HepG2 (cell line): ENCODE measurements around the gene CHRNB2. TPM values are rescaled to one million over a fixed set of nuclear protein-coding genes. Genes with fewer than 3 reads are reported as not detected.

ENCODE experiments used
- ATAC-seq: fragments of 200-7000 bp; cut with Tn5 transposase; 3 replicates; pipeline ENCODE4 v1.9.1; 2020; ENCODE audit warnings: mild to moderate bottlenecking, moderate library complexity
- BruUV-seq: library from RNA; stranded (reverse); fragments of 400-500 nt; replicated peaks from 2 replicates; lab custom pipeline; 2021; lab: Mats Ljungman, UMichigan
- CTCF ChIA-PET: fragments of 300-600 bp; formaldehyde crosslinking; extraction: SDS; loops from one replicate; lab custom pipeline; 2021; ENCODE audit warnings: low total read pairs, inconsistent platforms, low intra/inter-chr PET ratio; lab: Yijun Ruan, JAX
- POLR2A ChIA-PET: fragments of 350-600 bp; sonication (Branson Sonifier 250); formaldehyde crosslinking; loops from one replicate; lab custom pipeline; 2020; ENCODE audit warnings: antibody characterized with exemption, inconsistent platforms; lab: Yijun Ruan, JAX
- DNase-seq: peaks from one replicate; pipeline ENCODE4 v3.0.0-alpha.2; 2015; ENCODE audit warnings: low spot score
- FAIRE-seq: peaks from 3 replicates; lab custom pipeline; 2011; peaks lifted over from hg19 to GRCh38; lab: Jason Lieb, UNC
- H2AFZ ChIP-seq: one replicate; pipeline ENCODE4 v1.6.1; 2011; ENCODE audit warnings: low read length, inconsistent platforms
- H3K27ac ChIP-seq: fragments of 300-600 bp; 3 replicates; pipeline ENCODE4 v1.8.0; 2011; ENCODE audit warnings: mixed run types, mild to moderate bottlenecking, mixed read lengths, low read length, inconsistent platforms; ENCODE audit not compliant: insufficient read depth; ENCODE audit errors: extremely low read length
- H3K27me3 ChIP-seq, 2 experiments: fragments of 200-600 bp in 1 of 2; 2 replicates in 1 of 2; 3 replicates in 1 of 2; pipeline versions ENCODE4 v1.6.0 to v1.8.0; 2011; ENCODE audit warnings: low read length in 2 of 2, mild to moderate bottlenecking in 2 of 2, moderate library complexity in 2 of 2, inconsistent platforms in 1 of 2; ENCODE audit not compliant: insufficient read depth in 2 of 2, control insufficient read depth in 1 of 2
- H3K36me3 ChIP-seq, 2 experiments: fragments of 200-600 bp in 1 of 2; replicated peaks in 1 of 2; 2 replicates in 1 of 2; 3 replicates in 1 of 2; pipeline versions ENCODE4 v1.5.1 to v1.8.0; 2011; ENCODE audit warnings: low read length in 2 of 2, inconsistent platforms in 1 of 2; ENCODE audit not compliant: insufficient read depth in 2 of 2, control insufficient read depth in 1 of 2
- H3K4me1 ChIP-seq: 2 replicates; pipeline ENCODE4 v1.5.1; 2012; ENCODE audit warnings: low read length, inconsistent platforms; ENCODE audit not compliant: insufficient read depth
- H3K4me2 ChIP-seq: 2 replicates; pipeline ENCODE4 v1.6.0; 2011; ENCODE audit warnings: low read depth, low read length, inconsistent platforms
- H3K4me3 ChIP-seq, 3 experiments: fragments of 200-600 bp in 1 of 3; sonication (generic), shearing (Covaris generic) in 1 of 3; replicated peaks in 1 of 3; 2 replicates each; pipeline ENCODE4 v1.5.1; 2011 to 2016; ENCODE audit warnings: low read length in 3 of 3, inconsistent platforms in 2 of 3, low read depth in 2 of 3, mild to moderate bottlenecking in 2 of 3, control low read depth in 1 of 3, mixed read lengths in 1 of 3; ENCODE audit not compliant: insufficient read depth in 1 of 3
- H3K79me2 ChIP-seq: one replicate; pipeline ENCODE4 v1.6.1; 2011; ENCODE audit warnings: low read length, inconsistent platforms; ENCODE audit not compliant: insufficient read depth
- H3K9ac ChIP-seq: 2 replicates; pipeline ENCODE4 v1.6.0; 2011; ENCODE audit warnings: mild to moderate bottlenecking, low read depth, low read length, inconsistent platforms; ENCODE audit not compliant: insufficient read depth
- H3K9me3 ChIP-seq: 2 replicates; pipeline ENCODE4 v1.5.1; 2012; ENCODE audit warnings: mild to moderate bottlenecking, low read length
- H4K20me1 ChIP-seq: 2 replicates; pipeline ENCODE4 v1.6.0; 2011; ENCODE audit warnings: inconsistent platforms, mild to moderate bottlenecking, low read length, moderate library complexity; ENCODE audit not compliant: insufficient read depth
- ARNT2 ChIP-seq: sonication (generic); formaldehyde crosslinking; IDR thresholded peaks from 2 replicates; pipeline ENCODE4 v1.8.0; 2022; ENCODE audit warnings: mild to moderate bottlenecking, low read depth, missing genetic modification reagents, moderate library complexity
- KDM5A ChIP-seq: fragments of 200-600 bp; sonication (generic); IDR thresholded peaks from 2 replicates; pipeline ENCODE4 v1.7.0; 2018; ENCODE audit warnings: antibody characterized with exemption, mild to moderate bottlenecking, low read length, borderline replicate concordance
- MBD4 ChIP-seq: IDR thresholded peaks from 2 replicates; pipeline ENCODE4 v1.6.1; 2012; ENCODE audit warnings: low read length, inconsistent platforms, borderline replicate concordance
- NKX3-1 ChIP-seq: sonication (generic); formaldehyde crosslinking; IDR thresholded peaks from 2 replicates; pipeline ENCODE4 v1.5.0; 2020; ENCODE audit warnings: missing genetic modification reagents
- POLR2AphosphoS2 ChIP-seq: IDR thresholded peaks from 2 replicates; pipeline ENCODE4 v1.6.1; 2011; ENCODE audit warnings: low read depth, low read length, improper control_type of control experiment
- RFX3 ChIP-seq: IDR thresholded peaks from 2 replicates; pipeline ENCODE4 v1.6.1; 2016; ENCODE audit warnings: missing biosample characterization, missing genetic modification reagents
- RXRA ChIP-seq: sonication (generic); formaldehyde crosslinking; IDR thresholded peaks from 2 replicates; pipeline ENCODE4 v1.5.1; 2020; ENCODE audit warnings: missing genetic modification reagents
- TSC22D2 ChIP-seq: sonication (generic); formaldehyde crosslinking; IDR thresholded peaks from 2 replicates; pipeline ENCODE4 v1.5.1; 2020; ENCODE audit warnings: missing genetic modification reagents, mild to moderate bottlenecking, borderline replicate concordance
- ZNF20 ChIP-seq: sonication (generic); formaldehyde crosslinking; IDR thresholded peaks from 2 replicates; pipeline ENCODE4 v1.4.0; 2020; ENCODE audit warnings: mild to moderate bottlenecking, moderate library complexity, missing genetic modification reagents
- ZNF256 ChIP-seq: sonication (generic); formaldehyde crosslinking; conservative IDR thresholded peaks from 2 replicates; pipeline ENCODE4 v1.4.0; 2020; ENCODE audit warnings: missing genetic modification reagents
- ZNF678 ChIP-seq: sonication (generic); formaldehyde crosslinking; IDR thresholded peaks from 2 replicates; pipeline ENCODE4 v1.4.0; 2020; ENCODE audit warnings: mild to moderate bottlenecking, missing genetic modification reagents
- ZNF709 ChIP-seq: sonication (generic); formaldehyde crosslinking; IDR thresholded peaks from 2 replicates; pipeline ENCODE4 v1.5.0; 2020; ENCODE audit warnings: mild to moderate bottlenecking, missing genetic modification reagents
- WGBS: methylation state at CpG from one replicate; pipeline ENCODE4 v1.1.6; 2017; ENCODE audit warnings: low lambda C conversion rate; 5-methylcytosine and 5-hydroxymethylcytosine counted together
- in situ Hi-C: cut with HindIII; loops from 2 replicates; pipeline ENCODE4 v1.10.0; 2017; ENCODE audit warnings: low pct_unique_long_range_greater_than_20kb; ENCODE audit not compliant: extremely low pct_ligation_motif_present
- intact Hi-C: fragments of 100-400 bp; cut with micrococcal nuclease; formaldehyde crosslinking; loops from one replicate; pipeline ENCODE4 v1.10.0; 2022; ENCODE audit not compliant: unreplicated experiment
- polyA plus RNA-seq, 8 experiments: library from polyadenylated mRNA; depleted of rRNA in 3 of 8; stranded (reverse) in 7 of 8; unstranded in 1 of 8; fragments of >200 nt; fragmentation: Illumina TruSeq in 4 of 8; extraction: Trizol in 4 of 8; gene quantifications; 2 replicates each; pipeline versions ENCODE4 v1.2.1 to v1.2.3, GENCODE V29; 2011 to 2016; ENCODE audit warnings: low read depth in 4 of 8, missing spikeins in 1 of 8, mixed read lengths in 1 of 8; ENCODE audit not compliant: insufficient read depth in 1 of 8
- total RNA-seq, 5 experiments: library from RNA; depleted of rRNA; stranded (reverse); fragments of >200 nt; fragmentation: Illumina TruSeq; extraction: Trizol; gene quantifications; 2 replicates each; pipeline ENCODE4 v1.2.3, GENCODE V29; 2016; ENCODE audit warnings: low read depth in 1 of 5
- TF ChIP-seq, protein P1 (sequence below): sonication (generic); formaldehyde crosslinking; IDR thresholded peaks from 2 replicates; pipeline ENCODE4 v1.4.0; 2020; ENCODE audit warnings: mild to moderate bottlenecking, missing genetic modification reagents, borderline replicate concordance
- TF ChIP-seq, protein P2 (sequence below): sonication (generic); formaldehyde crosslinking; IDR thresholded peaks from 2 replicates; pipeline ENCODE4 v1.8.0; 2022; ENCODE audit warnings: mild to moderate bottlenecking, missing genetic modification reagents, moderate library complexity

Gene CHRNB2
- total and polyA plus RNA-seq, 2 of the 13 experiments (the other 11 are each of a cell fraction or from before 2014, with no cell fraction given), result 0.03 to 0.07 TPM

DNA sequence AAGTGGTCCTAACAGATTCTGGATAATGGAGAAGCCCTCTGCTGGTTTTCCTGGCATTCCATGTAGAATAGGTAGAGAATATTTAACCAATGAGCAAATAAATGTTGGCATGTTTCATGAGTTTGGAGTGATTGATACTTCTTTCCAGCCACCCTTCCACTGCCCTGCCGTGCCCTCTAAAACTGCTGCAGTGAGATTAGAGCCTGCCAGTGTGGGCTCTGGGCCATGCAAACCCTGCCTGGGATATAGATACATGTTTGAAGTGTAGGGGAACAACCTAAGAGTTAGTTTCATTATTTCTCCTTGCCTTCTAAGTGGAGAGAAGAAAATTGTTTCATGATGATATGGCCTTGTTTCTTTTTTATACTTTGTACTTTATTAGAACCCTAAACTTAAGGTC, 19.6 kb upstream of the CHRNB2 start:
- intact Hi-C loops, result no loop called here
- peak overlapping the region; percentile 61 for H3K4me2 ChIP-seq
- WGBS, result 22% methylated on average over 1 of the region's 1 CpG

More for the DNA sequence above, 19.6 kb upstream of the CHRNB2 start:
- Histone ChIP-seq H2AFZ (no peak overlapping the region), H3K36me3 (peaks cover 21 to 41% of the 10 kb centered on the region in 2 experiments), H3K9ac (no peak overlapping the region), H3K27ac (no peak overlapping the region), H3K9me3 (no peaks in the 10 kb centered on the region), H4K20me1 (no peaks in the 10 kb centered on the region), H3K4me3 (no peak overlapping the region), H3K79me2 (no peaks in the 10 kb centered on the region), H3K4me1 (peaks cover 27% of the 10 kb centered on the region), H3K27me3 (peaks cover 0 to 10% of the 10 kb centered on the region in 2 experiments; a peak in 1 of 5 replicates)
- in situ Hi-C loops, result loop anchor here (5.0 kb wide), 1 partner anchor 61 kb away; no protein-coding TSS in a partner anchor
- FAIRE-seq, result no peak
- no TSS peak for BruUV-seq
- ChIA-PET POLR2A (no interaction called here), CTCF (no interaction called here)
- TF ChIP-seq TSC22D2 (CRISPR knock-in tag) (no peak), ZNF709 (CRISPR knock-in tag) (no peak), RFX3 (CRISPR knock-in tag) (no peak), POLR2AphosphoS2 (no peak), ARNT2 (CRISPR knock-in tag) (no peak), ZNF678 (CRISPR knock-in tag) (no peak), KDM5A (no peak), ZNF256 (no peak), MBD4 (no peak), RXRA (CRISPR knock-in tag) (no peak), NKX3-1 (no peak), ZNF20 (CRISPR knock-in tag) (no peak)
- TF ChIP-seq, protein P1, sequence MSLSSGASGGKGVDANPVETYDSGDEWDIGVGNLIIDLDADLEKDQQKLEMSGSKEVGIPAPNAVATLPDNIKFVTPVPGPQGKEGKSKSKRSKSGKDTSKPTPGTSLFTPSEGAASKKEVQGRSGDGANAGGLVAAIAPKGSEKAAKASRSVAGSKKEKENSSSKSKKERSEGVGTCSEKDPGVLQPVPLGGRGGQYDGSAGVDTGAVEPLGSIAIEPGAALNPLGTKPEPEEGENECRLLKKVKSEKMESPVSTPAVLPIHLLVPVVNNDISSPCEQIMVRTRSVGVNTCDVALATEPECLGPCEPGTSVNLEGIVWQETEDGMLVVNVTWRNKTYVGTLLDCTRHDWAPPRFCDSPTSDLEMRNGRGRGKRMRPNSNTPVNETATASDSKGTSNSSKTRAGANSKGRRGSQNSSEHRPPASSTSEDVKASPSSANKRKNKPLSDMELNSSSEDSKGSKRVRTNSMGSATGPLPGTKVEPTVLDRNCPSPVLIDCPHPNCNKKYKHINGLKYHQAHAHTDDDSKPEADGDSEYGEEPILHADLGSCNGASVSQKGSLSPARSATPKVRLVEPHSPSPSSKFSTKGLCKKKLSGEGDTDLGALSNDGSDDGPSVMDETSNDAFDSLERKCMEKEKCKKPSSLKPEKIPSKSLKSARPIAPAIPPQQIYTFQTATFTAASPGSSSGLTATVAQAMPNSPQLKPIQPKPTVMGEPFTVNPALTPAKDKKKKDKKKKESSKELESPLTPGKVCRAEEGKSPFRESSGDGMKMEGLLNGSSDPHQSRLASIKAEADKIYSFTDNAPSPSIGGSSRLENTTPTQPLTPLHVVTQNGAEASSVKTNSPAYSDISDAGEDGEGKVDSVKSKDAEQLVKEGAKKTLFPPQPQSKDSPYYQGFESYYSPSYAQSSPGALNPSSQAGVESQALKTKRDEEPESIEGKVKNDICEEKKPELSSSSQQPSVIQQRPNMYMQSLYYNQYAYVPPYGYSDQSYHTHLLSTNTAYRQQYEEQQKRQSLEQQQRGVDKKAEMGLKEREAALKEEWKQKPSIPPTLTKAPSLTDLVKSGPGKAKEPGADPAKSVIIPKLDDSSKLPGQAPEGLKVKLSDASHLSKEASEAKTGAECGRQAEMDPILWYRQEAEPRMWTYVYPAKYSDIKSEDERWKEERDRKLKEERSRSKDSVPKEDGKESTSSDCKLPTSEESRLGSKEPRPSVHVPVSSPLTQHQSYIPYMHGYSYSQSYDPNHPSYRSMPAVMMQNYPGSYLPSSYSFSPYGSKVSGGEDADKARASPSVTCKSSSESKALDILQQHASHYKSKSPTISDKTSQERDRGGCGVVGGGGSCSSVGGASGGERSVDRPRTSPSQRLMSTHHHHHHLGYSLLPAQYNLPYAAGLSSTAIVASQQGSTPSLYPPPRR, result no peak
- TF ChIP-seq, protein P2, sequence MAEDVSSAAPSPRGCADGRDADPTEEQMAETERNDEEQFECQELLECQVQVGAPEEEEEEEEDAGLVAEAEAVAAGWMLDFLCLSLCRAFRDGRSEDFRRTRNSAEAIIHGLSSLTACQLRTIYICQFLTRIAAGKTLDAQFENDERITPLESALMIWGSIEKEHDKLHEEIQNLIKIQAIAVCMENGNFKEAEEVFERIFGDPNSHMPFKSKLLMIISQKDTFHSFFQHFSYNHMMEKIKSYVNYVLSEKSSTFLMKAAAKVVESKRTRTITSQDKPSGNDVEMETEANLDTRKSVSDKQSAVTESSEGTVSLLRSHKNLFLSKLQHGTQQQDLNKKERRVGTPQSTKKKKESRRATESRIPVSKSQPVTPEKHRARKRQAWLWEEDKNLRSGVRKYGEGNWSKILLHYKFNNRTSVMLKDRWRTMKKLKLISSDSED, result no peak
- no peak for DNase-seq
- ATAC-seq, result no peak; the same call in 2 of the 3 replicates
